SK-N-SH treated with all-trans-retinoic acid at 6 μM for 48 hours (cell line): ENCODE measurements around the gene WDTC1.

Experiments
- ATAC-seq: fragments of 200-7000 bp; cut with Tn5 transposase; 3 replicates; pipeline ENCODE4 v1.9.1; 2020; ENCODE audit warnings: mild to moderate bottlenecking, moderate library complexity
- ARNTL ChIP-seq: fragments of 450-650 bp; formaldehyde crosslinking; IDR thresholded peaks from 2 replicates; pipeline ENCODE4 v1.5.0; 2020; ENCODE audit warnings: low read depth, mild to moderate bottlenecking, moderate library complexity, borderline replicate concordance
- BACH2 ChIP-seq: fragments of 250-450 bp; sonication (Bioruptor Pico); IDR thresholded peaks from 2 replicates; pipeline ENCODE4 v1.9.0; 2021; ENCODE audit warnings: mild to moderate bottlenecking, borderline replicate concordance
- CREB5 ChIP-seq: fragments of 250-450 bp; sonication (Bioruptor Pico); IDR thresholded peaks from 2 replicates; pipeline ENCODE4 v1.5.1; 2020; ENCODE audit warnings: low read depth, mild to moderate bottlenecking, moderate library complexity
- CSDC2 ChIP-seq: fragments of 250-450 bp; sonication (Bioruptor Pico); IDR thresholded peaks from 2 replicates; pipeline ENCODE4 v1.5.0; 2020; ENCODE audit warnings: mild to moderate bottlenecking, moderate library complexity
- CSRNP3 ChIP-seq: fragments of 250-450 bp; sonication (Bioruptor Pico); IDR thresholded peaks from 2 replicates; pipeline ENCODE4 v1.5.1; 2021; ENCODE audit warnings: mild to moderate bottlenecking, moderate library complexity
- ISL1 ChIP-seq: fragments of 250-450 bp; sonication (Bioruptor Pico); IDR thresholded peaks from 2 replicates; pipeline ENCODE4 v2.1.2; 2022; ENCODE audit warnings: mild to moderate bottlenecking, moderate library complexity
- OSR1 ChIP-seq: fragments of 250-450 bp; sonication (Bioruptor Pico); IDR thresholded peaks from 2 replicates; pipeline ENCODE4 v1.8.0; 2022; ENCODE audit warnings: moderate library complexity, mild to moderate bottlenecking, inconsistent platforms
- POU6F1 ChIP-seq: fragments of 250-450 bp; sonication (Bioruptor Pico); IDR thresholded peaks from 2 replicates; pipeline ENCODE4 v1.8.0; 2021; ENCODE audit warnings: low read depth, mild to moderate bottlenecking, moderate library complexity, borderline replicate concordance
- PPARA ChIP-seq: fragments of 250-450 bp; sonication (Bioruptor Pico); IDR thresholded peaks from 2 replicates; pipeline ENCODE4 v1.5.0; 2020; ENCODE audit warnings: mild to moderate bottlenecking, borderline replicate concordance
- TCF4 ChIP-seq: fragments of 250-450 bp; sonication (Bioruptor Pico); IDR thresholded peaks from 2 replicates; pipeline ENCODE4 v1.8.0; 2021; ENCODE audit warnings: mild to moderate bottlenecking, moderate library complexity, borderline replicate concordance
- TOX ChIP-seq: fragments of 250-450 bp; sonication (Bioruptor Pico); IDR thresholded peaks from 2 replicates; pipeline ENCODE4 v1.8.0; 2021; ENCODE audit warnings: mild to moderate bottlenecking, moderate library complexity, borderline replicate concordance
- TSHZ2 ChIP-seq: fragments of 250-450 bp; sonication (Bioruptor Pico); IDR thresholded peaks from 2 replicates; pipeline ENCODE4 v1.5.0; 2020; ENCODE audit warnings: mild to moderate bottlenecking, moderate library complexity
- ZC3H10 ChIP-seq: fragments of 250-450 bp; sonication (Bioruptor Pico); IDR thresholded peaks from 2 replicates; pipeline ENCODE4 v1.5.1; 2021; ENCODE audit warnings: mild to moderate bottlenecking, moderate library complexity
- ZFP3 ChIP-seq: fragments of 250-450 bp; sonication (Bioruptor Pico); IDR thresholded peaks from 2 replicates; pipeline ENCODE4 v1.5.0; 2020; ENCODE audit warnings: mild to moderate bottlenecking, moderate library complexity
- ZFP30 ChIP-seq: fragments of 450-650 bp; formaldehyde crosslinking; IDR thresholded peaks from 2 replicates; pipeline ENCODE4 v1.5.0; 2022; ENCODE audit warnings: mild to moderate bottlenecking, moderate library complexity
- ZNF565 ChIP-seq: fragments of 450-650 bp; formaldehyde crosslinking; conservative IDR thresholded peaks from 2 replicates; pipeline ENCODE4 v1.5.0; 2020; ENCODE audit warnings: low read depth, mild to moderate bottlenecking, moderate library complexity
- ZNF70 ChIP-seq: fragments of 450-650 bp; formaldehyde crosslinking; IDR thresholded peaks from 2 replicates; pipeline ENCODE4 v1.5.0; 2020; ENCODE audit warnings: mild to moderate bottlenecking, moderate library complexity
- ZNF8 ChIP-seq: fragments of 450-650 bp; formaldehyde crosslinking; IDR thresholded peaks from 2 replicates; pipeline ENCODE4 v1.5.0; 2020; ENCODE audit warnings: mild to moderate bottlenecking, moderate library complexity

Gene WDTC1

GRCh38 chr1:27330786-27331185 is 96.4 kb downstream of the WDTC1 start:
- TF ChIP-seq BACH2 (CRISPR knock-in tag) (no peak), ZNF565 (no peak)
- TF ChIP-seq, all 23 proteins: peak for 0

GRCh38 chr1:27331426-27331825 is 97.0 kb downstream of the WDTC1 start:
- no peak for ATAC-seq

More at GRCh38 chr1:27330786-27331185, 96.4 kb downstream of the WDTC1 start:
- no peak for ATAC-seq

GRCh38 chr1:27331922-27332321 is 97.5 kb downstream of the WDTC1 start:
- no peak for ATAC-seq
- TF ChIP-seq TSHZ2 (CRISPR knock-in tag) = no peak
- TF ChIP-seq TOX (CRISPR knock-in tag) = no peak
- no peak for TF ChIP-seq ZNF565
- TF ChIP-seq CREB5 (CRISPR knock-in tag) = no peak
- TF ChIP-seq ZFP30 (CRISPR knock-in tag) = no peak
- no peak for TF ChIP-seq BACH2 (CRISPR knock-in tag)
- TF ChIP-seq ZNF8 (CRISPR knock-in tag) = no peak
- TF ChIP-seq ARNTL (CRISPR knock-in tag) = no peak

More at GRCh38 chr1:27331426-27331825, 97.0 kb downstream of the WDTC1 start:
- TF ChIP-seq BACH2 (CRISPR knock-in tag) (no peak), ZNF70 (CRISPR knock-in tag) (no peak), TCF4 (no peak), ZFP3 (no peak), ISL1 (no peak), CREB5 (CRISPR knock-in tag) (no peak), ZC3H10 (CRISPR knock-in tag) (no peak), CSDC2 (CRISPR knock-in tag) (no peak), PPARA (CRISPR knock-in tag) (no peak), TOX (CRISPR knock-in tag) (no peak), ZFP30 (CRISPR knock-in tag) (no peak), OSR1 (no peak), POU6F1 (CRISPR knock-in tag) (no peak), CSRNP3 (CRISPR knock-in tag) (no peak), TSHZ2 (CRISPR knock-in tag) (no peak)
